HG03175 (cell line): ENCODE data around the gene MBD6.

ENCODE experiments used
- ATAC-seq: cut with Tn5 transposase; IDR thresholded peaks from one replicate; pipeline ENCODE4 v1.9.1; 2021; ENCODE audit warnings: mild to moderate bottlenecking, moderate library complexity; ENCODE audit not compliant: unreplicated experiment

Gene MBD6

GRCh38 chr12:57525615-57526383 lies 3.2 kb downstream of the MBD6 start:
- ATAC-seq = no peak

- ATAC-seq = no peak
Observed at GRCh38 chr12:57526477-57527126, 4.0 kb downstream of the MBD6 start.

GRCh38 chr12:57527184-57527583 lies 4.6 kb downstream of the MBD6 start:
- ATAC-seq = no peak

GRCh38 chr12:57528176-57528575 lies 5.6 kb downstream of the MBD6 start:
- ATAC-seq = no peak

GRCh38 chr12:57528831-57529555 lies 6.4 kb downstream of the MBD6 start:
- ATAC-seq = no peak

- no peak for ATAC-seq
Observed at GRCh38 chr12:57529831-57530230, 7.2 kb downstream of the MBD6 start.

DNA sequence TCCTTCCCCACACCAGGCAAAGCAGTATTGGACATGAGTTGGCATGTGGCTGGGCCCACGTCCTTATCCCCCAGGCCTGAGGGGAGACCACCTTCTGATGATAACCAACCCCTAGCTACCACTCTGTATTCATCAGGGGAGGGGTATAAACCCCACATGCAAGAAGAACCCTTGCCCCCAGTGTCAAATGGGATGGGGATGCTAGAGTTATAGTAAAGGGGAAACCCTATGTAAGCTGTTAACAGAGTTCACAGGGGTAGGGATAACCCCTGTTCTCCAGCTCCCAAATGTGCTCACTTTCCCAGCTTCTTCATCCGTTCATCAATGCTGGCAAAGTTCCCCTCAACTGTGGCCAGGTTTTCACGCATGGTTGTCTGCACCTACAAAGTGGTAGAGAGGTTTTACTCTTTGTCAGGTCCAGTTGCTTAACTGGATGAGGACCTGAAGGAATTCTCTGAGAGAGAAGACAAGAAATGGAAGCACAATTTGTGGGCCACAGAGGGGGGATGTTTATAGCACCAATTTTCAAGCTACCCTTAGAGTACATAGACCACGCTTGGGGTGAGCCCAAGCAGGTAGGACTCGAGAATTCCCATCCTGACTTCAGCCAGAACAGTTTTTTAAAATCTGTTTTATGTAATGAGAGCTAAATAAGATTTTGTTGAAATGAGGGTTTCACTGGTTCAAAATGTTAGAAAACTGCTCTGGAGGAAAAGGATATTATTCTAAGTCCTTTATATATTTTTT lies 7.9 kb downstream of the MBD6 start:
- no peak for ATAC-seq

GRCh38 chr12:57531836-57532235 lies 9.2 kb downstream of the MBD6 start:
- no peak for ATAC-seq

DNA sequence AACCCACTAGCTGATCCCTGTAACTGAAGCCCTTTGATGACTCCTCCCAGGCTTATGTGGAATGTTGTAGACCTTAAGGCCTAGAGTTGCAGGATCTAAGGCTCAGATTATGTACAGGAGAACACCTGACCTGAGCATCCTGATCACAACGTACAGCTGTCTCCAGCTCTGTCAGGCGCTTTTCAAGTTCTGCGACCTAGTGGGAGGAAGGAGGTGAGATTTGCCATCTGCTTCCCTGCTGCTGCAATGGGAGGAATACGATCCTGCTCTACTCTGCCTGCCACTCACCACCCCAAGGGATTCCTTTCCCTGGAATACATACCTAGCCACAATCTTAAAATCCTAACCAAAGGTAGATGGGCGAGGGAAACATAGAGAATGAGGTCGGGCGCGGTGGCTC lies 10.5 kb downstream of the MBD6 start:
- no peak for ATAC-seq

- no peak for ATAC-seq
Observed at GRCh38 chr12:57534250-57534649, 11.6 kb downstream of the MBD6 start.

GRCh38 chr12:57534991-57535543 lies 12.4 kb downstream of the MBD6 start:
- no peak for ATAC-seq

DNA sequence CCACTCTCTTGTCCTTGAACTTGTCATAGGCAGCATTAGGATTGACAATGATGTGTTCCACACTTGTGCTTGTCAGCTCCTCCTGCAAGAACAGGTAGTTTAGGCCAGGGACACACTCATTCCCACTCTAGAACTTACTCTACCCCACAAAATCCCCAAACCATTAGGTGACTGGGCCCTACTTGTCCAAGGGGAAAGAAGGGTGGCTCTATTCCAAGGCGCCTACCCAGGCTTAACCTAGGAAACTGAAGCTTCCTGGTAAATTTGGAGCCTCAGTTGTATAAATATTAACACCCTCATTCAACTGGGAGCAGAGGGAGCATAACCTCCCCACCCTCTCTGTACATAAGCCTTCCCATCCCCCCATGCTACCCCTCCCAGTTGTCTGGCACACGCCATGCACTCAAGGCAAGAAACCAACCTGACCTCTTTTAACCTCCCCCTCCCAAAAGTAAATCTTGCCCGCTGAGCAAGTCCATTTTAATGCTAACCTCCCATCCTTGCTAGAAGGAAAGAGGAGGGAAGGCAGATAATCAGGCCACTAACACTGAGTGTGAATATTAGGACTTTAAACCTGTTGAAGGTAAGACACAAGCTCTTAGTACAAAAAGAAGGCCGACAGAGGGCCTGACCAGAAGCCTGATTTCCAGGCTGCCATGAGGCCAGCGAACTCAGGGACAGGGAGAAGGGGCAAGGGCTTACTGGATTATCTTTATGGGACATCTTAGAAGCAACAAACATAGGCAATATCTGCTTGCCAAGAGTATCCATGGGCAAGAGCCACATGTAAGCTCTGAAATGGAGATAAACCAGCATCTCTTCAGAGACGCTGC lies 13.4 kb downstream of the MBD6 start:
- ATAC-seq = no peak

- ATAC-seq = no peak
Observed at GRCh38 chr12:57536597-57536942, 13.9 kb downstream of the MBD6 start.

- no peak for ATAC-seq
Observed at GRCh38 chr12:57539134-57539768, 16.6 kb downstream of the MBD6 start.

GRCh38 chr12:57541001-57541400 lies 18.4 kb downstream of the MBD6 start:
- no peak for ATAC-seq

DNA sequence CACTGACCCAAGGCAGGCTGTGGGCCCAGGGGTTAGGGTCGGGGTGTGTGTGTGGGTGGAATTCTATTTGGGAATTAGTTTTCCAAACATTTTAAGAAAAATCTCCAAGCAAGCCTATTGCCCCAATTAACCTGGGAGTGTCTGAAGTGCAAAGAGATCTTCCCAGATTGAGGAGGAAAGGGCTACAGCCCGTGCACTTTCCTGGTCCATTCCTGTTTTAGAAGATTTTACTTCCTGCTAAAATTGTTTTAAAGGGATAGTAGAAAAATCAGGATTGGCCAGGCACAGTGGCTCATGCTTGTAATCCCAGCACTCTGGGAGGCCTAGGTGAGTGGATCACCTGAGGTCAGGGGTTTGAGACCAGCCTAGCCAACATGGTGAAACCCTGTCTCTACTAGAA lies 19.1 kb downstream of the MBD6 start:
- ATAC-seq = no peak

DNA sequence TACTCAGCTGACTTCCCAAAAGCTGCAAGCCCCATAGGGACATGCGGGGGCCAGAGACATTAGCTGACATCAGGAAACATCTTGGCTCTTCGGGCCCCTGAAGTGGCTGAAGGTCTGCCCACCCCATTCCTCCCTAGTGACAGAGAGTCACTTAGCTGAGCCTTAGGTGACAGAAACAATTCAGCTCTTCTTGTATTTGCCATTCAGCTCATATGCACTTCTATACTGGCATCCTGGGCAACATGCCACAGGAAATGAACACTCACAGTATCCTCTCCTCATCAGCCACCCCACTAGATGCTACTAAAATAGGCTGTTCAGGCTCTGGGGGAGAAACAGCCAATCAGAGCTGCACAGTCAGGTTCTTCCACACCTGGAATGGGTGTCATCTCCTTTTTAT lies 21.0 kb downstream of the MBD6 start:
- no peak for ATAC-seq

GRCh38 chr12:57545809-57546437 lies 23.3 kb downstream of the MBD6 start:
- ATAC-seq = no peak
